ENCODE measurements around the gene IER5. TPM values are rescaled to one million over a fixed set of nuclear protein-coding genes. Genes with fewer than 3 reads are reported as not detected.

IER5 gene
- total RNA-seq, 4 donors from 2014 or later = 21.6 to 40.6 (median 26.5) TPM

DNA sequence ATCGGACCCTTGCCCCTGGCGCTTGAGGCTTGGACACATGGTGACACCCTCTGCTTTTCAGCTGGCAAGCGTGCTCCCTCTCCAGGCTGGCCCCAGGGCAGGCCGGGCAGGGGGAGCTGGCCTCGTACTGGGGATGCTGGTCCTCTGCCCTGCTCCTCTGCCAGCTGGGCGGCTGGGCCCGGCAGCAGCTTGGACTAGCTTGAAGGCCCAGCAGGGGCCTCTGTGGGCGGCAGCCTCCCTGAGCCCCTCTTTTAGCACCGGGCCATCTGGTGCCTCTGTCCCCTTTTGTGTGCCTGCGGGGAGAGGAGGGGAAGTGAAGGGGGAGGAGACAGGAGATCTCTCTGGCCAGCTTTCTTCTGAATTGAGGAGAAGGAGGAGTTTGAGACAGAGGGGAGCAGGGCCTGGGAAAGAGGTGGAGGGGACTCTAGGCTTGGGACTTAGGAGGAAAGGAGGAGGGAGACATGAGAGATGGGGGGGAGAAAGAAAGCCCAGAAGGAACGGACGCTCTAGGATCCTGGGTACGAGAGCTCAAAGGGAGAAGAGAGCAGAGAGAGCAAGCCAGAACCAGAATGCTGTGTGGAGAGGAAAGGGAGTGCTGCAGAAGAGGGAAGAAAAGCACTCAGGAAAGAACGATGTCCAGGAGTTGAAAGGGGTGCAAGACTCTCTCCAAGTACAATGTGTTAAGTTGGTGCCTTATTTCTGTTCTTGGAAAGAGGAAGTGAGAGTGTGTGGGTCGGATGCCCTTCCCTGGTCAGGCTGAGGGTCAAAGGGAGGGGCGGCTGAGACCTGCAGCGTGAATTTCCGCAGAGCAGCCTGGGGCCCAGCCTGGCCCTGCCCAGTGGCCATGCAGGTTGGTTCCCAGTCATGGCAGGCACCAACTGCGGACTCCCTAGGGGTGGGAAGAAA, 40.3 kb downstream of the IER5 start:
- no peak for TF ChIP-seq POLR2A (IDR thresholded peaks at IDR 0.05)
- TF ChIP-seq, protein P1, sequence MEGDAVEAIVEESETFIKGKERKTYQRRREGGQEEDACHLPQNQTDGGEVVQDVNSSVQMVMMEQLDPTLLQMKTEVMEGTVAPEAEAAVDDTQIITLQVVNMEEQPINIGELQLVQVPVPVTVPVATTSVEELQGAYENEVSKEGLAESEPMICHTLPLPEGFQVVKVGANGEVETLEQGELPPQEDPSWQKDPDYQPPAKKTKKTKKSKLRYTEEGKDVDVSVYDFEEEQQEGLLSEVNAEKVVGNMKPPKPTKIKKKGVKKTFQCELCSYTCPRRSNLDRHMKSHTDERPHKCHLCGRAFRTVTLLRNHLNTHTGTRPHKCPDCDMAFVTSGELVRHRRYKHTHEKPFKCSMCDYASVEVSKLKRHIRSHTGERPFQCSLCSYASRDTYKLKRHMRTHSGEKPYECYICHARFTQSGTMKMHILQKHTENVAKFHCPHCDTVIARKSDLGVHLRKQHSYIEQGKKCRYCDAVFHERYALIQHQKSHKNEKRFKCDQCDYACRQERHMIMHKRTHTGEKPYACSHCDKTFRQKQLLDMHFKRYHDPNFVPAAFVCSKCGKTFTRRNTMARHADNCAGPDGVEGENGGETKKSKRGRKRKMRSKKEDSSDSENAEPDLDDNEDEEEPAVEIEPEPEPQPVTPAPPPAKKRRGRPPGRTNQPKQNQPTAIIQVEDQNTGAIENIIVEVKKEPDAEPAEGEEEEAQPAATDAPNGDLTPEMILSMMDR (IDR thresholded peaks at IDR 0.05) = no peak
- WGBS, 2 donors = 55 to 76% methylated on average over 9 to 12 of the region's 19 CpGs
- DNase-seq = no peak
- H3K27ac ChIP-seq = peak overlapping the region; percentile 51 to 74 (median 59)
- H3K9me3 ChIP-seq = no peaks in the 10 kb centered on the region
- intact Hi-C loops (cut with DNase I) = no loop called here
- H3K36me3 ChIP-seq = no peaks in the 10 kb centered on the region
- H3K4me1 ChIP-seq = peaks cover 17 to 60% (median 31%) of the 10 kb centered on the region in 3 donors
- peak overlapping the region in 1 of 4 donors; percentile 8 for H3K4me3 ChIP-seq
- no peaks in the 10 kb centered on the region for H3K27me3 ChIP-seq

DNA sequence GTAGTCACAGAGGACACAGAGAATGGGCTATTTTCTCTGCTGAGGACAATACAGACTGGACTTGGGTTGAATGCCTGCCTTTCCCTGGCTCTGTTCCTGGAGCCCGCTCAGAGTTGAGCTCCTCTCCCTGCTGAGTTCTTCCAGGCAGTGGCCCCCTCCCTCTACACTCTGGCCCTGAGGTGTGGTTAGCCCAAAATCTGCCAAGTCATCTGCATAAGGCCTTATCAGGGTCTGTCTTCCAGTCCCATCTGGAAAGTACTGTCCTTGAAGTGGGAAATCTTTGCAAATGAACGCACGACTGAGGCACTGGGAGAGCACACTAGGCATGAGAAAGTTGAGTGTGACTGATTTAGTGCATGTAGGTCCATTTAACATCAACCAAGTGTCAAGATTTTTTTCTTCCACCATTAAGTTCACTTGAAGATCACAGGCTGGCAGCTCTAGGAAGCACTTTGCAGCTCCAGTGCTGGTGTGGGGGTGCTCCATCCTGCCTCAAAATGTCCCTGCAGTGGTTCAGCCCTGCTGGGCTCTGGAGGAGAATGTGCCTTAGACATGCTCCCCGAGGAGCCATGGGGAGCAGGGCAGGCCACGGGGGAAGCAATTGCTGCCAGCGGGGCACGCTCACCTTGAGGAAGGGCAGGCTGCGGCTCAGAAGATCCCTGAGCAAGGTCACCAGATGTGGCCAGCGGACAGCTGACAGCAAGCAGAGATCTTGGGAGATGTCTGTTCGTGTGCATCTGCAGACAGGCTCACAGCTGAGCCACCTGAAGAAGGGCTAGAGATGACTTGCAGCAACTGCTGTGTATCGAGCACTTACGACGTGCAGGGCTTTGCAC, 41.5 kb downstream of the IER5 start:
- no peaks in the 10 kb centered on the region for H3K27me3 ChIP-seq
- H3K36me3 ChIP-seq = no peaks in the 10 kb centered on the region
- H3K4me3 ChIP-seq = no peak overlapping the region
- H3K9me3 ChIP-seq = no peaks in the 10 kb centered on the region
- peaks cover 23 to 71% (median 40%) of the 10 kb centered on the region in 3 donors for H3K4me1 ChIP-seq
- 78 to 90% methylated on average over 5 to 11 of the region's 13 CpGs for WGBS, 2 donors
- DNase-seq = no peak
- TF ChIP-seq, protein P1 (IDR thresholded peaks at IDR 0.05) = no peak
- TF ChIP-seq POLR2A (IDR thresholded peaks at IDR 0.05) = no peak
- intact Hi-C loops (cut with DNase I) = no loop called here
- peak overlapping the region in 2 of 4 donors; percentile 66 to 74 for H3K27ac ChIP-seq

DNA sequence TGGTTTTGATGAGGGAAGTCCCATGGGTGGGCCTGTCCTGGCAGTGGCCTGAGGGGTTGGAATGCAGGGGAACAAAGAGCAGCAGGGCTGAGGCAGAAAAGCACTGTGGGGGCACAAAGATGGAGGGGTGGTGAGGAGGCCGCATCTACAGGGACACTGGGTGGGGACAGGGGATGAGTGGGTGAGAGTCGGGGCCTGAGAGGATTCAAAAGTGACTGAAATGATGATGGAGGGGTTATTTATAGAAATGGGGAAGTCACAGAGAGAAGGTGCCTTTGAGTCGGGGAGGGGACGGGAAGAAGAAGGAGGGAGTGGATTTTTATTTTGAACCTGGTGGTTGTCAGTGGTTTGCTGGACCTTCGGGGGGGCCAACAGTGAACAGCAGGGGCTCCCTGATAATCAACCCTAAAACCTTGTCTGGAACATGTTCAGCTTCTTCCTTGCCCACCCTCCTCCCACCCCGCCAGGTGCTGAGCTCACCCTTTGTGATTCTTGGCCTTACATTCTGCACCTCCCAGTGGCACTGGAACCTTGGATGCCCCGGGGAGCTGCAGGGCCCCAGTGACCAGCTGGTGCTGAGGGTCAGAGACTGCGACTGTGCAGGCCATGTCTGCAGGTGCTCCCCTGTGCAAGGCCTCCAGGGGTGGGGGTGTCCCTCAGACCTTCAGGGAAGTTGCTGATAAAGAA, 42.9 kb downstream of the IER5 start:
- TF ChIP-seq POLR2A (IDR thresholded peaks at IDR 0.05) = no peak
- TF ChIP-seq, protein P1 (IDR thresholded peaks at IDR 0.05) = no peak
- intact Hi-C loops (cut with DNase I) = no loop called here
- 69 to 72% methylated on average over 6 to 7 of the region's 8 CpGs for WGBS, 2 donors
- H3K27me3 ChIP-seq = no peaks in the 10 kb centered on the region
- H3K27ac ChIP-seq = no peak overlapping the region
- DNase-seq = no peak
- H3K36me3 ChIP-seq = no peaks in the 10 kb centered on the region
- peaks cover 34 to 83% (median 47%) of the 10 kb centered on the region in 3 donors for H3K4me1 ChIP-seq
- no peak overlapping the region for H3K4me3 ChIP-seq
- no peaks in the 10 kb centered on the region for H3K9me3 ChIP-seq

DNA sequence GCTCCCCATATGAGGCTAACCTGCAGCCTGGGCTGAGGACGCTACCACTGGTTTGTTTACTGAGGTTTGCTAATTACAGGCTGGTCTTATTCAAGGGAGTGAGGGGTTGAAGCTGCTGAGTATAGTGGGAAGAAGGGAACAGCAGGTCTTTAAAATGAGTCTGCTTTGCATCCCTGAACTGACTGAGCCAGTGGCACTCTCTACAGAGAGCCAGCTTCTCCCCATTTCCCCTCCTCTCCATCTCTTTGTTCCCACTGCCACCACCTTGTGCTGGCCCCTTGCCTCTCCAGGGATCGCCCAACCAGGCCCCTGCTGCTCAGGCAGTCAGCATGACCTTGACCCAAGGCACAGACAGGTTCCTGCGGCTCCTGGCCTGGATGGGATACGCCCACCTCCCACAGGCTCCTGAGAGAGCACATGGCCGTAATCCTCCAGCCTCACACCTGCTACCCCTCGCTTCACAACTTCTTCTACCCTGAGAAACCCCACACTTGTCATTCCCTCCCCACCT, 45.0 kb downstream of the IER5 start:
- peaks cover 28 to 62% (median 35%) of the 10 kb centered on the region in 3 donors for H3K4me1 ChIP-seq
- no peaks in the 10 kb centered on the region for H3K27me3 ChIP-seq
- H3K36me3 ChIP-seq = no peaks in the 10 kb centered on the region
- intact Hi-C loops (cut with DNase I) = no loop called here
- H3K9me3 ChIP-seq = no peaks in the 10 kb centered on the region
- H3K4me3 ChIP-seq = no peak overlapping the region
- TF ChIP-seq, protein P1 (IDR thresholded peaks at IDR 0.05) = no peak
- no peak for TF ChIP-seq POLR2A (IDR thresholded peaks at IDR 0.05)
- 90 to 96% methylated on average over 6 of the region's 6 CpGs for WGBS, 2 donors
- peak overlapping the region in 3 of 4 donors; percentile 7 to 88 (median 80) for H3K27ac ChIP-seq
- DNase-seq = no peak
